Glomerular endothelial cell (primary cell): Measurements from ENCODE around the gene HOXA10. TPM values are rescaled to one million over a fixed set of nuclear protein-coding genes. Genes with fewer than 3 reads are reported as not detected.

Experiments used
- DNase-seq: peaks from one replicate; pipeline ENCODE4 v3.0.0-alpha.2; 2011; ENCODE audit warnings: low read depth, low spot score; ENCODE audit errors: extremely low read depth
- total RNA-seq: library from RNA; depleted of rRNA; stranded (reverse); fragments of >200 nt; gene quantifications from 2 replicates; pipeline ENCODE4 v1.2.3, GENCODE V29; 2015

The HOXA10 gene
- total RNA-seq, 1 donor from 2014 or later, result 8.1 TPM

DNA sequence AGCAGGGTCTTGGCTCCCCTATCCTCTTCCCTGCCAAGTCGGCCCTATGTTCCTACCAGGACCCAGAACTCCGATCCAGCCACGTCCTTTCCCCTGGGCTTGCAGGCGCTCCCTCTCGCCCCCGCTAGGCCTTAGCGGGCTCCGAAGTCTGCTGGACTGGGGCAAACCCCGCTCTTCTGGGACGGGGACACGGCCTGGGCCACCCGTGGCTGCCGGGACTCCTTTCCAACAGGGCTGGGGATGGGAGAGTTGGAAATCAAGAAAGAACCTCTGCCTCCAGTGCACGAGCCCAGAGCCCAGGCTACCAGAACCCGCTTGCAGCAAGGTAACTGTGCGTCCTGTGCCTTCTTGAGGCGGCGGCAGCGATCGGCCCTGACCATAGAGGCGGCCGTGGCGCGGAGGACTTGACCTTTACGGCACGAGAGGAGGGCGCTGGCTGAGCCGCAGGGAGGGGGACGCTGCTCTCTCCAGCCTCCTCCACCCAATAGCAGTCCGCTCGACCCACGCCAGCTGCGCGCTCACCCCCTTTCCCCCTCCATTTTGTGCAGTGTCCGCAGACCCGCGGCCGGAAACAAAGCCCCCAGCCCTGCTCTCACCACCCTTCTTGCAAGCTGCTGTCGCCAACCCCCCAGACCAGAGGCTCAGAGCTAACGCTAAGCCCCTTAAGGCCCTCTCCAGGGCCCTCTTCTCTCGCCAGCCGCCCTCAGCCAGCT, 17.9 kb upstream of the HOXA10 start:
- DNase-seq, result no peak

DNA sequence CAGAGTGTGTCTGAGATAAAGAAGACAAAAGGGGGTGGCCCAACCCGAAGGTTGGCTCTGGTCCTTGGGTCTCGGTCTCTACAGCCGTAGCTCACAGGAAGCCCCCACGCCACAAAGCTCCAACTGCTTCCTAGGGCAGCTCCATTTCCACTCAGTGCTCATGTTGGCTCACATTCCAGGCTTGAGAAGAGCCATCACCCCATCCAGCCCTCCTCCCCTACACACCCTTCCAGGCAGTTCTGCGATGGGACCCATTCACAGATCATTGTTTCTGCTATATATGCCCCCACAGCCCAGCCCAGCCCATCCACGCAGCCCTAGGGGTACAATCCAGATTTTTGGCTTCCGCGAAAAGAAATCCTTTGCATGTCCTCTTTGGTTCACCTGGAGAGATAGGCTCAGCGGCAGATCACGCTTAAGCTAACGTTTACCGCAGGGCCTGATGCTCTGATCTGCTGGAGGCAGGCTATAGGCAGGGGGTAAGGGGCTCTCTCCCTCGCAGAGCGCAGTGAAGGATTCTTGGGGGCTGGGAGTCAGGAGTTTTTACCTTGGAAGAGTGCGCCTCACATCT, 17.1 kb upstream of the HOXA10 start:
- no peak for DNase-seq

- no peak for DNase-seq
Observed at GRCh38 chr7:27189997-27190748, 16.1 kb upstream of the HOXA10 start.

DNA sequence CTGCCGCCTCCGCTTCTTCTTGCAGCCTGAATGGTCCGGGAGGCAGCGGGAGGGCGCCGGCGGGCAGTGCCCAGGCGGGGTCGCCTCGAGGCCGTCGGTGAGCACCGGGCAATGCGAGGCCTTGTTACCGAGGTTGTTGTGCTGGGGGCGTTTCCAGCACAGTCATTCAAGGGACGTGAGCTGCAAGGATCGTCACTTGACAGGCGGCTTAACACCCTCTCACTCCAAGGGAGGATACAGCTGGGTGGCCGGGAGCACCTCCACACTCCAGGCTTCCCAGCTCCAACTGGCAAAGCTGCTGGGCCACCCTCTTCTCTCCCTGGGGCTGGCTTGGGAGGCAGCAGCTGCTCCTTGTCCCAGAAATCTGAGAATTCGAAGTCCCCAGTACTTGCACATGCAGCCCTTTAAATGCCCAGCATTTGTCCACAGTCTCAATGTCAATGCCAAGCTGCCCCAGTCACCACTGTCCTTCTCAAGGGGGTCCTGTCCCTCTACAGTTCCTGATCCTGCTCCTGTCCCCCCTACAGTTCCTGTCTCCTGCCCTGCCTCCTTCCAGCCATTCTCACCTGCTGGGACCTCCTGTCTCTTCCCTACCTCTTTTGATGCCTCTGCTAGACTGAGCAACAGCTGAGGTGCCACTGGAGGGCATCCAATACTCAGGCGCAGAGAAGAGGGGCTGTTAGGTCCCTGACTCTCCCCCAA, 15.3 kb upstream of the HOXA10 start:
- DNase-seq, result no peak

DNA sequence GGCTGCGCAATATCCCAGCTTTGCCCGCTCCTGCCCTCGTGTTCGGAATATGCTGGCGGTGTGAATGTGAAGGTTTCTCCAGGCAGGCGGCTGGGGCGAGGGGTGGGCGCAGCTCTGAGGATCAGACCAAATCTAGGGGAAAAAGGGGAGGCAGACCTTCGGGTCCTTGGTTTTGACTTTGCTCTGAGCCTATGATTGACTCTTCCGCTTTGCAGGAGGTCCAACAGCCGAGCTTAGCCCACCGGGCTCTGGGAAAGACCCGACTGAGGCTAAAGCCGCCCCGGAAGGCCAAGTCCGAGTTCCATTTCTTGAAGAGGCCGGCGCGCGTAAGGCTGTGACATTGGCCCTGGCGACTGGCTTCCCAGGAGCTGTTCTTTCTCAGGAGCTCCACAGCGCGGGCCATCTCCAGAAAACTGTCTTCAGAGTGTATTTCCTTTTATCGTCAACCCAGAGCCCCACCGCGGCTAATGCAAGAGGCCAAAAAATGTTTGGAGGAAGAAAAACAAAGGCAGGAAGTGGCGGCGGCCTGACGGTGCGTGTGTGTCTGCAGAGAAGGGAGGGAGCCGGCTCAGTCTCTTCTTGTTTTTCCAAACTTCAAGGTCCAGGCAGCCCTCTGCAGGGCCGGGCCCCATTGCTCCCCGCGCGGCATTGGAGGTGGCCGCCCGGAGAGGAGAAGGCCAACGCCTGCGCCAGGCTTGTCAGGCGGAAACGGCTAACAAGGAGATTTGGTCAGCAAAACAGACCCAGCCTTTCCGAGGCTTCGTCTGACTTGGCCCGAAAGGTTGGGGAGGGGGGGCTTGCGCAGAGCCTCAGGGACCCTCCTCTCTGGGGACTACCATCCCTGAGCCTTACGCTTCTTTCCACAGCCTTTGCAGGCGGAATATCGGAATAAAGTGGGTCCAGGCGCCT, 14.5 kb upstream of the HOXA10 start:
- DNase-seq, result no peak

DNA sequence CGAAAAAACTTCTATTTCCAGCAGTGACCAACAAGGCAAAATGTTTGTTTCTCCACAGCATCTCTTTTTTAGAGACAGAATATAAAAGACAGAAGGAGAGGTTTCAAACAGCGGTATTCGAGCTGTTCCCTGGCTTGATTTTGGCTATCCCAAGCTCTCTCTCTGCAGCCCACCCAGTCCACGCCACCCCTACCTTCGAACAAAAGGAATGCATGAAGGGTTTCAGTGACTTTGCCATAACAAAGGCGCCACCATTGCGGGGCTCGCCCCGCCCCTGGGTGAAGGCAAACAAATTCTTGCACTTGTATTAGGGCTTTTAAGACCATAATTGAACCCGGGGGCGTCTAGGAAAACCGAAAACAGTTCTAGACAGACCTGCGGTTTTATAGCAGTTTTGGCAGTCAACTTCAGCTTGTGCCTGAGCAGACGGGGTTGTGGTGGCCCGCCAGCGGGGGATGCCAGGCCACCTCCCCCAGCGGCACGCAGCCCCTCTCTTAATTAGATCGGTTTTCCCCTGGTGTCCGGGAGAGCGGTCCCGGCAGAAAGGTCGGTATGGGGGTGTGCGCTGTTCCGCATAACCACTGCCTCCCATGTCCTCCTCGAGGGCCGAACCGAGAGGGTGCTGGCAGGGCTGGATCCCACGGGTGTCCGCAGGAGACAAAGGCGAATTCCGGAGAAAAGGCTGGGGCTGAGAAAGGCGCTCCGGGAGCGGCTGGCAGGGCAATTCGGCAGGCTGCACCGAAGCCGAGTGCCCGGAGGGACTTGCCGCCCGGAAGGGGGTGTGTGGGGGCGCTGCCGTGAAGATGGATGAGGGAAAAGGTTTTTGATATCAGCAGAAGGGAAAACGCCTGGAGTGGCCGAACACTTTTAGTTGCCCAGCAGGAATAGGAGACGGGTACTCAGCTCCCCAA, 13.6 kb upstream of the HOXA10 start:
- no peak for DNase-seq

DNA sequence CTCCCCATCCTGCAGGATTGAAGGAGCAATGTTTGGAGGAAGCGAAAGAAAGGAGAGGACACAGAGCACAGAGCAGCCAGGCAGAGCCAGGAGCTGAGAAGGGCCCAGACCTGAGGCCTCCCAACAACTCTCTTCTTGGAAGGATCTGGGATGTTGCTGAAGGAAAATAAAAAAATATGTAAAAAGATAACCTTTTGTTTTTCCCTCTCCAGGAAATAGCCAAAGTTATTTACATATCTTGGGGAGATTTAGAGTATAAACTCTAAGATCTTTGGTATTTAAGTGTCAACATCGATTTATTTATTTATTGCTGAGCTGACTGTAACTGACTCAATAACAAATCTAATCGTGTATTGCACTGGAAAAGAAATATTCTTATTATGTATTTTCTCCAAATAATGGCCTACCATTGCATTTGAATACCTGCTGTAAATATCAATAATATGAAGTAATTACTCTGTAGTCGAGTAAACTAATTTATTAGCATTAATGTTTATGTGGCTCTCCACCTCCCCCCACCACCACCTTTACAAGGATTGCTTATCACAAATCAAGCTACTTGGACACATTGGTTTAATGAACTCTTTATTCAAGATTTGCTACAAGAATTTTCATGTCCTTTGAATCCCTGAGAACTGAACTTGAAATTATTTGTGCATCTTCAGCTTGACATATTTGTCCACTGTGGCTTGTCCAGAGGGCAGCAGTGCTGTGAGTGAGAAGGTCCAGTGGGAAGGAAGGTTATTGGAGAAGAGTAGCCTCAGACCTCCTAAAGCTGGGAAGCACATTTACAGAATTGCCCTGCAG, 12.8 kb upstream of the HOXA10 start:
- DNase-seq, result no peak

DNA sequence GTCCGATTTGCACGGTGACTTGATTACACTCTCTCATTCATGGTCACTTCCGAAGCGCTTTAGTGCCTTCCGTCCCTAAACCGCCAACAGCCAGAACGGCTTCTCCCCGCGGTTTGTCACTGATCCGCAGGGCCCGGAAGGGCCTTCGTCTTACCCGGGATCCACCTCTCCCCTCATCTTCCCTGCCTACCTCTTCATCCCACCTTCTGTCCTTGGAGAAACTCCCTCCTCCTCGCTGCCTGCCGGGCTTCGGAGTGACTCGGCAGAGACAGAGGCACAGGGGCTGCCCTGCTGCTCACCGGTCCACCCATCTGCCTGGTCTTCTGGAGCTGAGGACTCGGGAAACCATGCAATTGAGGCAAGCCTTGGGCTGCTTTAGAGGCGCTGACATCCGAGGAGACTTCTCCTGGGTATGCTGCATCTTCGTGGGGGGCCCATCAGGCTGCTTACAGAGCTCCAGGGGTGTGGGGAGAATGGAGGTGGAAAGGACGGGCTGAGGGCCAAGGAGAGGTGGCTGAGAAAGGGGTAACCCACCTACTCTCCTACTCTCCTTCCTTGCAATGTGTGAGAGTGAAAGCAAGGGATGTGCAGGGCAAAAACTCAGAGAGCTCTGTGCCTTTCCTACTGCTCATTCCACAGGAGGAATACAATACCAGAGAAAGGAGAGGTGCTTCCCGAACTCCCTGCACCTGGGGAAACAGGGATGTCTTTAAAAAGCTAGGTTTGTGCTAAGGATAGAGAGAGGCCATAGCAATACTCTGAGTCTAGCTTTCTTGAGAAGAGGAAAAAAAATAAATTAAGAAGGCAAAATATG, 11.9 kb upstream of the HOXA10 start:
- no peak for DNase-seq

- DNase-seq, result no peak
Observed at GRCh38 chr7:27185013-27185853, 11.1 kb upstream of the HOXA10 start, which contains the start of gene HOXA11. Gene HOXA11 (minus strand): TSS chr7:27185232. CDS start chr7:27185144, 88 bp downstream.

- DNase-seq, result no peak
Observed at GRCh38 chr7:27184337-27185012, 10.4 kb upstream of the HOXA10 start.

- no peak for DNase-seq
Observed at GRCh38 chr7:27183682-27184336, 9.7 kb upstream of the HOXA10 start.

GRCh38 chr7:27182861-27183681, 9.0 kb upstream of the HOXA10 start:
- DNase-seq, result no peak

DNA sequence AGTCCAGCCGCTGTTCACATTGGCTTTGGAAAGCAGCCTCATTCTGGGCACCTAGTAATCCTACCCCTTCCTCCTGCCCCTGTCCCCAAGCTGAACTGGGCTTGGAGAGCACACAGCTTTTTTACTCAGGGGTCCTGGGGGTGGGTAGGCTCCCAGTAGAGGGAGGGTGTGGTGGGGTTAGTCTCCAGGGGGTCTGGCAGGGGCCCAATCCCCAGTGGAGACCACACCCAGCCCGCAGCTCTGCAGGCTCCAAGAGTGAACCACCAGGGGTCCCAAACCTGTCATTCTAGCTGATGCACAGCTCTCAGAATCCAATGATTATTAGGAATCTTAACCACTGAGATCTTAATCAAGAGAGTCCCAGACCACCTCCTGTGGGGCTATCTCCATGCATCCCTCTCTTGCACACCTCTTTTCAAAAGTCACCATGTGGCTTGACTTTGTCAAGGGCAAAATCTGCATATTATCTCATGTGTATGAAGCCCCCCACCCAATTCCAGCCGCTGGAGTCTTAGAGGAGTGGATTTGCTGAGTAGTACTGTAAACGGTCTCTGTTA, 8.2 kb upstream of the HOXA10 start:
- DNase-seq, result no peak

GRCh38 chr7:27181795-27182275, 7.7 kb upstream of the HOXA10 start:
- DNase-seq, result no peak
